Activated naive CD8-positive, alpha-beta T cell treated with anti-CD3 and anti-CD28 coated beads for 36 hours (primary cell): ENCODE data around the gene STAT6. TPM values are rescaled to one million over a fixed set of nuclear protein-coding genes. Genes with fewer than 3 reads are reported as not detected.

Source experiments
- DNase-seq: peaks from one replicate; pipeline ENCODE4 v3.0.0; 2021
- H3K27ac Mint-ChIP-seq: one replicate; pipeline ENCODE4 v1.8.0; 2022; ENCODE audit warnings: mild to moderate bottlenecking, moderate library complexity, mixed read lengths
- H3K27me3 Mint-ChIP-seq: one replicate; pipeline ENCODE4 v1.8.0; 2022; ENCODE audit warnings: mild to moderate bottlenecking, mixed read lengths
- H3K36me3 Mint-ChIP-seq: one replicate; pipeline ENCODE4 v1.8.0; 2021; ENCODE audit warnings: mild to moderate bottlenecking, mixed read lengths
- H3K4me1 Mint-ChIP-seq: one replicate; pipeline ENCODE4 v1.8.0; 2021; ENCODE audit warnings: mixed read lengths
- H3K4me3 Mint-ChIP-seq: one replicate; pipeline ENCODE4 v1.8.0; 2022; ENCODE audit warnings: mild to moderate bottlenecking, moderate library complexity, mixed read lengths
- H3K9me3 Mint-ChIP-seq: one replicate; pipeline ENCODE4 v1.8.0; 2022; ENCODE audit warnings: mixed read lengths
- total RNA-seq, 2 experiments: library from RNA; stranded (reverse); gene quantifications; one replicate each; pipeline ENCODE4 v1.2.3, GENCODE V29; 2021

The STAT6 gene
- total RNA-seq, 2 experiments from 2014 or later = 256 to 259 TPM

- Mint-ChIP-seq H3K27me3 (no peaks in the 10 kb centered on the region), H3K27ac (no peak overlapping the region), H3K4me3 (no peak overlapping the region), H3K4me1 (no peaks in the 10 kb centered on the region), H3K9me3 (no peaks in the 10 kb centered on the region), H3K36me3 (no peaks in the 10 kb centered on the region)
- DNase-seq = no peak
These were observed 38.2 kb upstream of the STAT6 start for GRCh38 chr12:57149245-57149900.

- Mint-ChIP-seq H3K27ac (no peak overlapping the region), H3K9me3 (no peaks in the 10 kb centered on the region), H3K4me3 (no peak overlapping the region), H3K27me3 (no peaks in the 10 kb centered on the region), H3K4me1 (peaks cover 2% of the 10 kb centered on the region), H3K36me3 (no peaks in the 10 kb centered on the region)
- DNase-seq = no peak
These were observed 37.5 kb upstream of the STAT6 start for GRCh38 chr12:57148469-57149244.

GRCh38 chr12:57146961-57147944, 36.1 kb upstream of the STAT6 start, which contains the start of gene LRP1-AS:
LRP1-AS (minus strand) TSS chr12:57147619.
- H3K4me3 Mint-ChIP-seq = no peak within 1 kb of the TSS
- DNase-seq = no peak
- no peak within 1 kb of the TSS for H3K27ac Mint-ChIP-seq
- no peaks in the 10 kb centered on the region for H3K36me3 Mint-ChIP-seq
- H3K9me3 Mint-ChIP-seq = no peaks in the 10 kb centered on the region
- H3K27me3 Mint-ChIP-seq = no peaks in the 10 kb centered on the region
- H3K4me1 Mint-ChIP-seq = peaks cover 8% of the 10 kb centered on the region

- Mint-ChIP-seq H3K27me3 (no peaks in the 10 kb centered on the region), H3K27ac (no peak overlapping the region), H3K36me3 (no peaks in the 10 kb centered on the region), H3K4me3 (no peak overlapping the region), H3K4me1 (peaks cover 8% of the 10 kb centered on the region), H3K9me3 (no peaks in the 10 kb centered on the region)
- no peak for DNase-seq
These were observed 34.9 kb upstream of the STAT6 start for GRCh38 chr12:57146092-57146491.

GRCh38 chr12:57145460-57146059, 34.4 kb upstream of the STAT6 start:
- H3K27me3 Mint-ChIP-seq = no peaks in the 10 kb centered on the region
- H3K9me3 Mint-ChIP-seq = no peaks in the 10 kb centered on the region
- no peaks in the 10 kb centered on the region for H3K36me3 Mint-ChIP-seq
- no peak for DNase-seq
- H3K4me1 Mint-ChIP-seq = peaks cover 8% of the 10 kb centered on the region
- H3K27ac Mint-ChIP-seq = no peak overlapping the region
- H3K4me3 Mint-ChIP-seq = no peak overlapping the region

GRCh38 chr12:57143454-57143853, 32.3 kb upstream of the STAT6 start:
- H3K27me3 Mint-ChIP-seq = no peaks in the 10 kb centered on the region
- no peak for DNase-seq
- H3K9me3 Mint-ChIP-seq = no peaks in the 10 kb centered on the region
- H3K4me3 Mint-ChIP-seq = no peak overlapping the region
- H3K36me3 Mint-ChIP-seq = no peaks in the 10 kb centered on the region
- no peak overlapping the region for H3K27ac Mint-ChIP-seq
- H3K4me1 Mint-ChIP-seq = peaks cover 8% of the 10 kb centered on the region

GRCh38 chr12:57142727-57143126, 31.6 kb upstream of the STAT6 start:
- Mint-ChIP-seq H3K36me3 (no peaks in the 10 kb centered on the region), H3K27ac (no peak overlapping the region), H3K4me1 (peaks cover 8% of the 10 kb centered on the region), H3K4me3 (no peak overlapping the region), H3K9me3 (no peaks in the 10 kb centered on the region), H3K27me3 (no peaks in the 10 kb centered on the region)
- DNase-seq = no peak

- no peak overlapping the region for H3K27ac Mint-ChIP-seq
- H3K27me3 Mint-ChIP-seq = no peaks in the 10 kb centered on the region
- no peak for DNase-seq
- H3K36me3 Mint-ChIP-seq = no peaks in the 10 kb centered on the region
- H3K4me3 Mint-ChIP-seq = no peak overlapping the region
- H3K9me3 Mint-ChIP-seq = no peaks in the 10 kb centered on the region
- peaks cover 8% of the 10 kb centered on the region for H3K4me1 Mint-ChIP-seq
These were observed 31.0 kb upstream of the STAT6 start for GRCh38 chr12:57142121-57142520.

GRCh38 chr12:57141249-57141648, 30.1 kb upstream of the STAT6 start:
- Mint-ChIP-seq H3K4me3 (no peak overlapping the region), H3K27me3 (no peaks in the 10 kb centered on the region), H3K27ac (no peak overlapping the region), H3K9me3 (no peaks in the 10 kb centered on the region), H3K4me1 (peaks cover 8% of the 10 kb centered on the region), H3K36me3 (no peaks in the 10 kb centered on the region)
- DNase-seq = no peak

- no peaks in the 10 kb centered on the region for H3K36me3 Mint-ChIP-seq
- no peak overlapping the region for H3K27ac Mint-ChIP-seq
- no peak overlapping the region for H3K4me3 Mint-ChIP-seq
- H3K27me3 Mint-ChIP-seq = no peaks in the 10 kb centered on the region
- H3K4me1 Mint-ChIP-seq = peaks cover 8% of the 10 kb centered on the region
- DNase-seq = no peak
- H3K9me3 Mint-ChIP-seq = no peaks in the 10 kb centered on the region
These were observed 28.9 kb upstream of the STAT6 start for GRCh38 chr12:57139796-57140649.

- no peak overlapping the region for H3K4me3 Mint-ChIP-seq
- H3K4me1 Mint-ChIP-seq = peaks cover 6% of the 10 kb centered on the region
- no peak for DNase-seq
- no peaks in the 10 kb centered on the region for H3K9me3 Mint-ChIP-seq
- H3K27me3 Mint-ChIP-seq = no peaks in the 10 kb centered on the region
- no peak overlapping the region for H3K27ac Mint-ChIP-seq
- no peaks in the 10 kb centered on the region for H3K36me3 Mint-ChIP-seq
These were observed 27.5 kb upstream of the STAT6 start for GRCh38 chr12:57138526-57139272.

GRCh38 chr12:57135527-57136326, 24.6 kb upstream of the STAT6 start:
- no peak for DNase-seq

GRCh38 chr12:57134949-57135348, 23.8 kb upstream of the STAT6 start:
- no peak overlapping the region for H3K27ac Mint-ChIP-seq
- no peaks in the 10 kb centered on the region for H3K27me3 Mint-ChIP-seq
- no peak for DNase-seq
- H3K4me3 Mint-ChIP-seq = no peak overlapping the region
- H3K9me3 Mint-ChIP-seq = no peaks in the 10 kb centered on the region
- peaks cover 9% of the 10 kb centered on the region for H3K4me1 Mint-ChIP-seq
- no peaks in the 10 kb centered on the region for H3K36me3 Mint-ChIP-seq

More at GRCh38 chr12:57135527-57136326, 24.6 kb upstream of the STAT6 start:
- Mint-ChIP-seq H3K36me3 (no peaks in the 10 kb centered on the region), H3K4me3 (no peak overlapping the region), H3K9me3 (no peaks in the 10 kb centered on the region), H3K27ac (no peak overlapping the region), H3K27me3 (no peaks in the 10 kb centered on the region), H3K4me1 (peaks cover 4% of the 10 kb centered on the region)
